ENCODE measurements around the gene PTPN6.

DNA sequence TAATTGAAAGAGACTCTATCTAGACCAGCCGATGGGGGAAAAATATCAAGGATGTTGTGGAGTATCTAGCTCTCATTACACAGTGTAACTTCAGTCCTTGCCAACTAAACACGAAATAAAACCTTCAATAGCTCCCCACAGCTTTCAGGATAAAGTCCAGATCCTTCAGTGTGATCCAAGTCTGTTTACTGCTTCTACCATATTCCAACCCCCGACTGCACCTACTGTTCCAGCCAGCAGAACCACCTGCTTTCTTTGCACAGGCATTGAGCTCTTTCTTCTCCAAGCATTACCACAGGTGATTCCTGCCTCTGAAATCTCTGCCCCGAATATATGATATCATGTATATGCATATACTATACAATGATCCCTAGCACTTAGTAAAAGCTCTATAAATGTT lies 48.7 kb upstream of the PTPN6 start:
- TF ChIP-seq REST (IDR thresholded peaks at IDR 0.05; ENCODE audit: borderline replicate concordance in 1 of 2, low read depth in 1 of 2, low read length in 2 of 2) (no peak), FOSL1 (CRISPR knock-in tag; IDR thresholded peaks at IDR 0.05; ENCODE audit: borderline replicate concordance) (no peak), FOXJ3 (CRISPR knock-in tag; IDR thresholded peaks at IDR 0.05; ENCODE audit: borderline replicate concordance) (no peak), MEF2D (CRISPR knock-in tag; IDR thresholded peaks at IDR 0.05) (no peak), POLR2AphosphoS5 (IDR thresholded peaks at IDR 0.05; ENCODE audit: low read depth, low read length) (no peak), GABPB1 (CRISPR knock-in tag; IDR thresholded peaks at IDR 0.05) (no peak), PHF8 (CRISPR knock-in tag; IDR thresholded peaks at IDR 0.05) (no peak), CREB1 (IDR thresholded peaks at IDR 0.05) (no peak), CREB1 (CRISPR knock-in tag; IDR thresholded peaks at IDR 0.05) (no peak), TBX2 (CRISPR knock-in tag; IDR thresholded peaks at IDR 0.05; ENCODE audit: borderline replicate concordance) (no peak), FIP1L1 (IDR thresholded peaks at IDR 0.05; ENCODE audit: borderline replicate concordance, insufficient read depth, low read depth, low read length) (no peak), EZH2 (conservative IDR thresholded peaks at IDR 0.05; ENCODE audit: low read depth, low read length) (no peak)
- TF ChIP-seq, protein P1, sequence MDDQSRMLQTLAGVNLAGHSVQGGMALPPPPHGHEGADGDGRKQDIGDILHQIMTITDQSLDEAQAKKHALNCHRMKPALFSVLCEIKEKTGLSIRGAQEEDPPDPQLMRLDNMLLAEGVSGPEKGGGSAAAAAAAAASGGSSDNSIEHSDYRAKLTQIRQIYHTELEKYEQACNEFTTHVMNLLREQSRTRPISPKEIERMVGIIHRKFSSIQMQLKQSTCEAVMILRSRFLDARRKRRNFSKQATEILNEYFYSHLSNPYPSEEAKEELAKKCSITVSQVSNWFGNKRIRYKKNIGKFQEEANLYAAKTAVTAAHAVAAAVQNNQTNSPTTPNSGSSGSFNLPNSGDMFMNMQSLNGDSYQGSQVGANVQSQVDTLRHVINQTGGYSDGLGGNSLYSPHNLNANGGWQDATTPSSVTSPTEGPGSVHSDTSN (CRISPR knock-in tag; IDR thresholded peaks at IDR 0.05; ENCODE audit: borderline replicate concordance): no peak
- TF ChIP-seq, protein P2, sequence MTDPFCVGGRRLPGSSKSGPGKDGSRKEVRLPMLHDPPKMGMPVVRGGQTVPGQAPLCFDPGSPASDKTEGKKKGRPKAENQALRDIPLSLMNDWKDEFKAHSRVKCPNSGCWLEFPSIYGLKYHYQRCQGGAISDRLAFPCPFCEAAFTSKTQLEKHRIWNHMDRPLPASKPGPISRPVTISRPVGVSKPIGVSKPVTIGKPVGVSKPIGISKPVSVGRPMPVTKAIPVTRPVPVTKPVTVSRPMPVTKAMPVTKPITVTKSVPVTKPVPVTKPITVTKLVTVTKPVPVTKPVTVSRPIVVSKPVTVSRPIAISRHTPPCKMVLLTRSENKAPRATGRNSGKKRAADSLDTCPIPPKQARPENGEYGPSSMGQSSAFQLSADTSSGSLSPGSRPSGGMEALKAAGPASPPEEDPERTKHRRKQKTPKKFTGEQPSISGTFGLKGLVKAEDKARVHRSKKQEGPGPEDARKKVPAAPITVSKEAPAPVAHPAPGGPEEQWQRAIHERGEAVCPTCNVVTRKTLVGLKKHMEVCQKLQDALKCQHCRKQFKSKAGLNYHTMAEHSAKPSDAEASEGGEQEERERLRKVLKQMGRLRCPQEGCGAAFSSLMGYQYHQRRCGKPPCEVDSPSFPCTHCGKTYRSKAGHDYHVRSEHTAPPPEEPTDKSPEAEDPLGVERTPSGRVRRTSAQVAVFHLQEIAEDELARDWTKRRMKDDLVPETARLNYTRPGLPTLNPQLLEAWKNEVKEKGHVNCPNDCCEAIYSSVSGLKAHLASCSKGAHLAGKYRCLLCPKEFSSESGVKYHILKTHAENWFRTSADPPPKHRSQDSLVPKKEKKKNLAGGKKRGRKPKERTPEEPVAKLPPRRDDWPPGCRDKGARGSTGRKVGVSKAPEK (CRISPR knock-in tag; IDR thresholded peaks at IDR 0.05; ENCODE audit: borderline replicate concordance): no peak
